MM.1S (cell line): Measurements from ENCODE around the gene DDX55.

Source experiments
- DNase-seq: peaks from one replicate; pipeline ENCODE4 v3.0.0-alpha.2; 2015
- H2AFZ ChIP-seq: fragments of 300-600 bp; sonication (generic); 2 replicates; pipeline ENCODE4 v1.6.0; 2016; ENCODE audit warnings: antibody characterized with exemption, low read length
- H3F3A ChIP-seq: fragments of 300-600 bp; sonication (generic); 2 replicates; pipeline ENCODE4 v1.6.1; 2016; ENCODE audit warnings: mild to moderate bottlenecking, antibody characterized with exemption, low read length, moderate library complexity, mixed read lengths; ENCODE audit not compliant: insufficient read depth
- H3K27ac ChIP-seq: fragments of 300-600 bp; sonication (generic); 2 replicates; pipeline ENCODE4 v1.5.1; 2016; ENCODE audit warnings: mild to moderate bottlenecking, low read length
- H3K27me3 ChIP-seq: fragments of 300-600 bp; sonication (generic); replicated peaks from 2 replicates; pipeline ENCODE4 v1.6.0; 2016; ENCODE audit warnings: low read length; ENCODE audit not compliant: insufficient read depth
- H3K36me3 ChIP-seq: fragments of 300-600 bp; sonication (generic); replicated peaks from 2 replicates; pipeline ENCODE4 v1.6.1; 2016; ENCODE audit warnings: mild to moderate bottlenecking, low read length, mixed read lengths; ENCODE audit not compliant: insufficient read depth
- H3K4me1 ChIP-seq: fragments of 300-600 bp; sonication (generic); 2 replicates; pipeline ENCODE4 v1.6.1; 2016; ENCODE audit warnings: low read length, mixed read lengths
- H3K4me2 ChIP-seq: fragments of 300-600 bp; sonication (generic); 2 replicates; pipeline ENCODE4 v1.6.0; 2016; ENCODE audit warnings: low read depth, low read length
- H3K4me3 ChIP-seq: fragments of 300-600 bp; sonication (generic); 2 replicates; pipeline ENCODE4 v1.5.1; 2016; ENCODE audit warnings: low read length, mixed read lengths
- H3K79me2 ChIP-seq: fragments of 300-600 bp; sonication (generic); 2 replicates; pipeline ENCODE4 v1.6.1; 2016; ENCODE audit warnings: mixed run types, low read length, mixed read lengths
- H3K9ac ChIP-seq: fragments of 300-600 bp; sonication (generic); 2 replicates; pipeline ENCODE4 v1.6.1; 2016; ENCODE audit warnings: low read length, mixed read lengths
- H3K9me2 ChIP-seq: fragments of 300-600 bp; sonication (generic); replicated peaks from 2 replicates; pipeline ENCODE4 v1.6.1; 2016; ENCODE audit warnings: mild to moderate bottlenecking, low read length, mixed read lengths; ENCODE audit not compliant: insufficient read depth
- H3K9me3 ChIP-seq: fragments of 300-600 bp; sonication (generic); replicated peaks from 2 replicates; pipeline ENCODE4 v1.6.1; 2016; ENCODE audit warnings: mild to moderate bottlenecking, low read length, mixed read lengths; ENCODE audit not compliant: insufficient read depth
- H4K20me1 ChIP-seq: fragments of 300-600 bp; sonication (generic); 2 replicates; pipeline ENCODE4 v1.6.1; 2016; ENCODE audit warnings: mild to moderate bottlenecking, low read length, moderate library complexity, mixed read lengths; ENCODE audit not compliant: insufficient read depth
- CTCF ChIP-seq: fragments of 300-600 bp; sonication (generic); IDR thresholded peaks from 2 replicates; pipeline ENCODE4 v1.5.1; 2016; ENCODE audit warnings: antibody characterized with exemption, low read length, mixed read lengths
- EZH2 ChIP-seq: fragments of 300-600 bp; sonication (generic); optimal IDR thresholded peaks from 2 replicates; pipeline ENCODE3; 2017; ENCODE audit warnings: low read depth, mild to moderate bottlenecking, antibody characterized with exemption, low read length, mixed read lengths
- EZH2phosphoT487 ChIP-seq: fragments of 300-600 bp; sonication (generic); IDR thresholded peaks from 2 replicates; pipeline ENCODE4 v1.6.1; 2018; ENCODE audit warnings: antibody characterized with exemption, low read length

DDX55 gene

GRCh38 chr12:123617144-123617543 is 15.2 kb downstream of the DDX55 start:
- no peaks in the 10 kb centered on the region for H3K36me3 ChIP-seq

GRCh38 chr12:123617580-123617979 is 15.7 kb downstream of the DDX55 start:
- H3K79me2 ChIP-seq = no peaks in the 10 kb centered on the region
- H3K27me3 ChIP-seq = no peaks in the 10 kb centered on the region
- H3K4me2 ChIP-seq = no peak overlapping the region
- H3K4me1 ChIP-seq = no peaks in the 10 kb centered on the region
- H3K9me2 ChIP-seq = no peaks in the 10 kb centered on the region
- H2AFZ ChIP-seq = no peak overlapping the region
- no peaks in the 10 kb centered on the region for H3K9me3 ChIP-seq
- H3K4me3 ChIP-seq = no peak overlapping the region
- no peak overlapping the region for H3K27ac ChIP-seq
- TF ChIP-seq EZH2phosphoT487 (no peak), CTCF (no peak), EZH2 (no peak)
- H3K36me3 ChIP-seq = no peaks in the 10 kb centered on the region
- DNase-seq = no peak
- no peak overlapping the region for H3K9ac ChIP-seq
- H3F3A ChIP-seq = no peaks in the 10 kb centered on the region
- H4K20me1 ChIP-seq = no peaks in the 10 kb centered on the region

More at GRCh38 chr12:123617144-123617543, 15.2 kb downstream of the DDX55 start:
- TF ChIP-seq EZH2 = no peak
- TF ChIP-seq CTCF = no peak
- TF ChIP-seq EZH2phosphoT487 = no peak
- Histone ChIP-seq H3K4me1 (no peaks in the 10 kb centered on the region), H2AFZ (no peak overlapping the region), H4K20me1 (no peaks in the 10 kb centered on the region), H3K9me3 (no peaks in the 10 kb centered on the region), H3K9me2 (no peaks in the 10 kb centered on the region), H3K79me2 (no peaks in the 10 kb centered on the region), H3K27me3 (no peaks in the 10 kb centered on the region), H3F3A (no peaks in the 10 kb centered on the region), H3K9ac (no peak overlapping the region), H3K4me2 (no peak overlapping the region), H3K27ac (no peak overlapping the region), H3K4me3 (no peak overlapping the region)
- DNase-seq = no peak

- H3K9me3 ChIP-seq = no peaks in the 10 kb centered on the region
- TF ChIP-seq EZH2phosphoT487 (no peak), CTCF (no peak), EZH2 (no peak)
- no peaks in the 10 kb centered on the region for H3K27me3 ChIP-seq
- H3K79me2 ChIP-seq = no peaks in the 10 kb centered on the region
- no peak overlapping the region for H3K4me2 ChIP-seq
- H3K4me1 ChIP-seq = no peaks in the 10 kb centered on the region
- no peaks in the 10 kb centered on the region for H3K9me2 ChIP-seq
- no peak for DNase-seq
- no peaks in the 10 kb centered on the region for H3F3A ChIP-seq
- no peak overlapping the region for H3K9ac ChIP-seq
- no peak overlapping the region for H2AFZ ChIP-seq
- H3K4me3 ChIP-seq = no peak overlapping the region
- no peak overlapping the region for H3K27ac ChIP-seq
- H3K36me3 ChIP-seq = no peaks in the 10 kb centered on the region
- no peaks in the 10 kb centered on the region for H4K20me1 ChIP-seq
Observed at GRCh38 chr12:123621101-123621500, 19.2 kb downstream of the DDX55 start.
